D721Med (cell line): ENCODE data around the gene SORBS1.

Experiments
- DNase-seq: peaks from one replicate; pipeline ENCODE4 v3.0.0; 2011; ENCODE audit warnings: low spot score; ENCODE audit not compliant: insufficient read length
- FAIRE-seq: peaks from 2 replicates; lab custom pipeline; 2011; peaks lifted over from hg19 to GRCh38; lab: Jason Lieb, UNC
- TF ChIP-seq, protein P1 (sequence below): IDR thresholded peaks from 2 replicates; pipeline ENCODE4 v1.5.1; 2012; ENCODE audit warnings: mild to moderate bottlenecking, control low read depth; ENCODE audit not compliant: insufficient read depth; ENCODE audit errors: missing control alignments

SORBS1 gene

DNA sequence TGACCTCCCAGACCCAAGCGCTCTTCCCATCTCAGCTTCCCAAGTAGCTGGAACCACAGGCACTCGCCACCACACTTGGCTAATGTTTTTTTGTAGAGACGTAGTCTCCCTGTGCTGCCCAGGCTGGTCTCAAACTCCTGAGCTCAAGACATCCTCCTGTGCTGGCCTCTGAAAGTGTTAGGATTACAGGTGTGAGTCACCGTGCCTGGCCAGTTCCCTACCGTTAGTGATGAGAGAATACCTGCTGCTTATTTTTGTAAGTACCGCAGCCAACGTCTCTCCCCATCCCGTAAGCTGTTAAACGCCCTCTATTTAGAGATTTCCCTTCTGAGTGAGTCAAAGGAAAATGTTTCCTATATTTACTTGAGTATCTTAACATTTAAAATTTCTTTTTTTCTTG, 231.9 kb downstream of the SORBS1 start:
- no peak for DNase-seq
- TF ChIP-seq, protein P1, sequence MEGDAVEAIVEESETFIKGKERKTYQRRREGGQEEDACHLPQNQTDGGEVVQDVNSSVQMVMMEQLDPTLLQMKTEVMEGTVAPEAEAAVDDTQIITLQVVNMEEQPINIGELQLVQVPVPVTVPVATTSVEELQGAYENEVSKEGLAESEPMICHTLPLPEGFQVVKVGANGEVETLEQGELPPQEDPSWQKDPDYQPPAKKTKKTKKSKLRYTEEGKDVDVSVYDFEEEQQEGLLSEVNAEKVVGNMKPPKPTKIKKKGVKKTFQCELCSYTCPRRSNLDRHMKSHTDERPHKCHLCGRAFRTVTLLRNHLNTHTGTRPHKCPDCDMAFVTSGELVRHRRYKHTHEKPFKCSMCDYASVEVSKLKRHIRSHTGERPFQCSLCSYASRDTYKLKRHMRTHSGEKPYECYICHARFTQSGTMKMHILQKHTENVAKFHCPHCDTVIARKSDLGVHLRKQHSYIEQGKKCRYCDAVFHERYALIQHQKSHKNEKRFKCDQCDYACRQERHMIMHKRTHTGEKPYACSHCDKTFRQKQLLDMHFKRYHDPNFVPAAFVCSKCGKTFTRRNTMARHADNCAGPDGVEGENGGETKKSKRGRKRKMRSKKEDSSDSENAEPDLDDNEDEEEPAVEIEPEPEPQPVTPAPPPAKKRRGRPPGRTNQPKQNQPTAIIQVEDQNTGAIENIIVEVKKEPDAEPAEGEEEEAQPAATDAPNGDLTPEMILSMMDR, result no peak
- FAIRE-seq, result no peak

DNA sequence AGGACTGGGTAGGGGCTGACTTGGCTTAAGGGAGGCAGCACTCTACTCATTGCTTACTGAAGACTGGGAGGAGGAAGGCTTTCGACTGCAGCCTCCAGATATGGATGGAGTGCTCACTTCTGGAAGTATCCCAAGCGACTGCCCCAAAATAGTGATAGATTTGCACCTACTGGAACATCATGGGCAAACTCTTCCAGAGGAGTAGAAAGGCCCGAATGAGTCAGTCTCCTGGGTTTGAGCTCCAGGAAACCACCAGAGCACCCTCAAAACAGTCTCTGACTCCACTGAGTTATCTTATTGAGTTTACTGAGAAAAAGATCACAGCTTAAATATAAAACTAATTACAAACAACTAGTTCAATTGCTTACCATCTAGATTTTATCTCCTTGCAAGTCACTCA, 233.2 kb downstream of the SORBS1 start:
- FAIRE-seq (no peak), DNase-seq (no peak)
- TF ChIP-seq, protein P1, result no peak

DNA sequence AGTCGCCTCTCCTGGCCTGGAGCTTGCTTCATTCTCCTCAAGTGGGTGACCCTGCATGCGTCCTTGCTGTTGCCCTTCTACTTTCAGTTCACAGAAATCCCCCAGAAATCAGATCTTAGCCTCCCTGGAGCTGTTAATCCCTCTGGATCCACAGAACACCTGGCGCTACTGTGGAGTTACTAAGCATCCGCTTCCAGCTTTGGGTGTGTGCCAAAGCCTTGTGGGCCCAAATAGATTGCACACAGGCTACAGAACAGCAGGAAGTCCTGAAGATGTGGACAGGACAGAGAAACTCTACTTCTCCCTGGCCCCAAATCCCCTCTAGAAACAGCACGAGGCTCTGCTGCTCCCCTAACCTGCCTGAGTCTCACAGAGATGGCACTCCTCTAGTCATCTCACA, 233.8 kb downstream of the SORBS1 start:
- DNase-seq (peak; percentile 51), FAIRE-seq (peak; percentile 91)
- TF ChIP-seq, protein P1, result no peak

DNA sequence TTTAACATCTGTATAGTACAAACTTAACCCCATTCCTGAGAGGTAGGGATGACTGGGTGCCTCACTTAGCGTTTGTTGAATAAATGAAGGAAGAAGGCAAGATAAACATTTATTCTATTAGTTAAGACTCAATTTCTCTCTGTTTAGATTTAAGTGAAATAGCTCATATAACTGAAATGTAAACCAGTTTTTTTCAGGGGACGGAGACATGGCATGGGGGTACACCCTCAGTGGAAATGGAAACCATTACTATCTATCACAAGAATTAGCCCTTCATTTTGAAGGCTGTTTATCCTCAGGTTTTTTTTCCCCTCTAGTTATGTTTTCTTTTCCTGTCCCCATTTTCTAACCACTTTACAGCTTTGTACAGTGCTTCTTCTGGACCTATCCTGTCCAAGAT, 234.8 kb downstream of the SORBS1 start:
- TF ChIP-seq, protein P1, result no peak
- FAIRE-seq, result no peak
- DNase-seq, result no peak

DNA sequence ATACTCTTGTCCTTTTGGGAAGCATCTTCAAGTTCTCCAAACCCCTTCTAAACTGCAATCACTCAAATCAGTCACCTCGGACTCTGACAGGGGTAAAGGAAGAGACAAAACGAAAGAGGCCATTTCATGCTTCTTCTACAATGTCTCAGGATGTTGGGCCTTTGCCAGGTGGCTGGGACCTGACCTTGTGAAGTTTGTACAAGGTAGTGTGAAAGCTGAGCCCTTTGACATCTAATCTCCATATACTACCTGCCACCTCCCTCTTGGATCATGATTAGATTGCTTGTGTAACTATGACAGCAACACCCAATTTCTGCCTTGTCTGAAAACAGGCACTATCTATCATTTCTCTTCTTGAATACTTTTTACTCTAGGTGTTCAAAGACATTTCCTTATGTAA, 235.3 kb downstream of the SORBS1 start:
- TF ChIP-seq, protein P1, result no peak
- DNase-seq (no peak), FAIRE-seq (no peak)

DNA sequence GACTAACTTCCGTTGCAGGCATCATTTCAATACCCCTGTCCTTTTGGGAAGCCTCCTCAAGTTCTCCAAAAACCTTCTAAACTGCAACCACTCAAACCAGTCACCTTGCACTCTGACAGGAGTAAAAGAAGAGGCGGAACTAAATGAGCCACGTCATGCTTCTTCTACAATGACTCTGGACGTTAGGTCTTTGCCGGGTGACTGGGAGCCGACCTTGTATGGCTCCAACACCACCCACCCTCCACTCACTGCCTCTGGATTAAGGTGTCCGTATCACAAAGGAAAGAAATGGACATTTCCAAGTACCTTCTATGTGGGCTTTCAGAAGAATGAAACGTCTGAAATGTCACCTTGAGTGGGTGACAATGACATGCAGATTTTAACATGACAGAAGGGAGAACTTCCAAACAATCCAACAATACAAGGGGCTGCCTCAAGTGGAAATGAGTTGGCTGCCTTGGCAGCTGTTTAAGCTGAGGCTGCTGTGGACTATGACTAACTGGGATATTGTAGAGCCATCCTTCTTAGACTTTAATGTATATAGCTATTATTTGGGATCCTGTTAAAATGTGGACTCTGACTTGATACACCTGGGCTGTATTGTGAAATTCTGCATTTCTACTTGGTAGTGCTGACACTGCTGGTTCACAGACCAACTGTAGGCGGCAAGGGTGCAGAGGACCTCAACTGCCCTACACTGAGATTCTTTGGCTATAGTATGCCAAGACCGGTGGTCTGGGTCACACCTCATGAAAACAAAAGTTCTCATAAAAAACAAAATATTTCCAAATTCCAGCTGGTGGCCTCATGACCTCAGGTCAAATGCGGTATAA, 236.5 kb downstream of the SORBS1 start:
- no peak for FAIRE-seq
- no peak for DNase-seq
- TF ChIP-seq, protein P1, result no peak
